NCI-H82 (cell line): ENCODE results near the gene MTREX.
"Not testable (repeated sequence)": the region's sequence is repeated elsewhere in the genome, so short reads cannot be mapped to it uniquely, and the experiment has no call there.

Experiments used
- DNase-seq: peaks from one replicate; lab custom pipeline; 2025; lab: John Stamatoyannopoulos, UW

The MTREX gene

GRCh38 chr5:55307383-55308253 is at the start of gene MTREX, which contains the start of gene DHX29:
TSS of gene MTREX (plus strand) at chr5:55307989. CDS start at chr5:55308014, 25 bp downstream.
TSS of gene DHX29 (minus strand) at chr5:55307694. CDS start at chr5:55307573, 121 bp downstream.
- peak; percentile 95 for DNase-seq

- no peak for DNase-seq
Observed at GRCh38 chr5:55258339-55258738, 49.5 kb upstream of the MTREX start.

- no peak for DNase-seq
Observed at GRCh38 chr5:55276771-55277170, 31.0 kb upstream of the MTREX start.

DNA sequence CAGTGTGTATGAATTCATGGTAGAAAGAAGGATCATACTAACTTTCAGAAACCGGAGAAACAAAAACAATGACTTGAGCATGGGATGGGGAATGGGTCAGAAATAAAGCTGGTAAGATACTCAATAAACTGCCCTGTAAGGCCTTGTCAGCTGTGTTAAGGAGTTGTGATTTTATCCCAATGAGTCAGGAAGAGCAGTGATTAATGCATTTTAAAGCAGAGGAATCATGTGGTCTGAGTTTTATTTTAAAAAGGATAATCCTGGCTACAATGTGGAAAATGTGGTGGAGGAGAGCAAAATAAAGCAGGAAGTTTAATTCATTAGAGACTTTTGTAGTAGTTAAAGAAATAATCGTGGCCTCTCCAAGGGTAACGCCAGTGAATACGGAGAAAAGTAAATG is 29.0 kb upstream of the MTREX start:
- DNase-seq, result no peak

- DNase-seq, result no peak
Observed at GRCh38 chr5:55286411-55286933, 21.3 kb upstream of the MTREX start.

- DNase-seq, result no peak
Observed at GRCh38 chr5:55289808-55290207, 18.0 kb upstream of the MTREX start.

GRCh38 chr5:55290991-55291390 is 16.8 kb upstream of the MTREX start:
- no peak for DNase-seq

DNA sequence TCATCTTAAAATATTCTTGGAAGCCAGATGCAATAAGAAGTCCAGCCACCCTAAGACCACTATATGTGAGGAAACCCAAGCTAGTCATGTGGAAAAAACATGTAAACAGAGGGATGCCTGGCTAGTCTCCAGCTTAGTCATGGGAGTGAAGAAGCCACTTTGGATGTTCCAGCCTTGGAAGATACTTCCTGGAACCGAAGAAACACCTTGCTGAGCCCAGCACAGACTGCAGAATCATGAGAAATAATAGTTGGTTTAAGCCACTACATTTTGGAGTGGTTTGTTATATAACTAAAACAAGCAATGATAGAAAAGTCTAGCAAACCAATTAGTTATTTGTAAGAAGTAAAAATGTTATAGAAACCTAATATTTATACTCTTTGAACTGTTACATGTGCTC is 12.9 kb upstream of the MTREX start:
- DNase-seq, result no peak

DNA sequence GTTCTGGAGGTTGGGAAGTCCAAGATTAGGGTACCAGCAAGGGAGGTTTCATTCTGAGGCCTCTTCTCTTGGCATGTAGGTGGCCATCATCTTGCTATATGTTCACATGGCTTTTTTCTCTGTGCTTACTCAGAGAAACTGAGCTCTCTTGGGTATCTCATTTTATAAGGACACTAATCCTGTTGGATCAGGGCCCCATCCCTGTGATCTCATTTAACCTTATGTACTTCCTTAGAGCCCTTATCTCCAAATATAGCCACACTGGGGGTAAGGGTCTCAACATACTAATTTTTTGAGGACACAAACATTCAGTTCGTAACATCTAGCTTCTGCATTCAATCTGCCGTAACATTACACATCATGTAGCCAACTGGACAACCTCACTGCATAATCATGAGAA is 6.9 kb upstream of the MTREX start:
- no peak for DNase-seq

- no peak for DNase-seq
Observed at GRCh38 chr5:55303238-55303690, 4.5 kb upstream of the MTREX start.

DNA sequence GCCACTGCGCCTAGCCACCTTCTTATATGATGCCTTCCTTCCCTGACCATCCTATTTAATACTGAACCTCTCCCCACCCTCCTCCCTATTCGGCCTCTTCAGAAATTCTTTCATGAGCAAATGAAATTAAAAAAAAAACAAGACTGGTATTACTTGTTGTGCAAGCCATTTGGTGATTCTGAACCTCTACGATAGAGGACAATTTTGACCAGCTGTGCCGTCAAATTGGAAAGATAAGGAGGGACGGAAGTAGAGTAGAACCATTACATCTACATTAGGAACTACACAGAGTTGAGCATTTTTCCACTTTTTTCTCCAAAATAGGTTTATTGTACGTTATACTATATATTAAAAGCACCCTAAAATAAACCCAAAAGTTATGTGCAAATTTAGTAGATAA is 3.2 kb upstream of the MTREX start:
- DNase-seq, result no peak

DNA sequence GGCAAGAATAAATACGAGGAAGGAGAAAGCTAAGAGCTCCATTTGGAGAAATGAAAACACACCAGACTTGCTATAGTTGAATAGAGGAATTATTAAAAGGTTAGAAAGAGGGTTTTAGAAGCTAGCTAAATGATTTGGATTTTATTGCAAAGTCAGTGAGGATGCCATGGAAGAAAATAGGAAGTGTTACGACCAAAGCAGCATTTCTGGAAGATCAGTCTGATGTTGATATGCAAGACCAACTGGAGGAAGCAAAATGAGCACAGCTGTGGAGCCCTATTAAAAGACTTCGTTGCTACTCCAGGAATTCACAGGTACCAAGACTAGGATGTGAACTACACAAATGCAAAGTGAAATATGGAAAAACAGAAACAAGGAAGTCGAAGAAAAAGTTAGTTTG is 2.4 kb upstream of the MTREX start:
- no peak for DNase-seq

GRCh38 chr5:55306641-55307382 is 977 bp upstream of the MTREX start:
- DNase-seq, result peak; percentile 35

DNA sequence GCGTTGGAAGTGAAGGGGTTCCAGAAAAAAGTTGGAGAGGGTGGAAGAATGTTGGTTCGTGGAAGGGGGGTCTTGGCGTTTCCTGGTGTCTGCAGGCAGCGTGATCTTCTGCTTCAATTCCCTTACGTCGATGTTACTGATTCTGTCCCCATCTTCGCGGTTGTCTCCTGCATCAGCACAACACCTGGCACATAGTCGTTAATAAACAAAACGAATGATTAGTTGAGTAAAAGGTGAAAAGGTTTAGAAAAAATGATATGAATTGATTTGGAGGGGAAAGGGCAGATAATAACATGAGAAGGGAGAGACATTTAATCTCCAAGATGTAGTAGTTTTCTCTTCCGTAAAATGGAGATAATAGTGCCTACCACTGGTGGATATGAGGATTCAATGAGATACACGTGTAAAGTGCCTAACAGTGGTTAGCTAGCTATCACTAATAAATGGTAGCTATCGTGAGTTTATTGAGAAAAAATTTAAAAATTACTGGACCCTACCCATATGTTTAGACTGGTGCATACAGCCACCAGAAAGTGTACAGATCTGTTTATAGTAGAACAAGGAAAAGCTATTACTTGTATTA is 556 bp downstream of the MTREX start:
- peak; percentile 38 for DNase-seq

- DNase-seq, result no peak
Observed at GRCh38 chr5:55313870-55314617, 6.3 kb downstream of the MTREX start.

- no peak for DNase-seq
Observed at GRCh38 chr5:55316289-55316688, 8.5 kb downstream of the MTREX start.

DNA sequence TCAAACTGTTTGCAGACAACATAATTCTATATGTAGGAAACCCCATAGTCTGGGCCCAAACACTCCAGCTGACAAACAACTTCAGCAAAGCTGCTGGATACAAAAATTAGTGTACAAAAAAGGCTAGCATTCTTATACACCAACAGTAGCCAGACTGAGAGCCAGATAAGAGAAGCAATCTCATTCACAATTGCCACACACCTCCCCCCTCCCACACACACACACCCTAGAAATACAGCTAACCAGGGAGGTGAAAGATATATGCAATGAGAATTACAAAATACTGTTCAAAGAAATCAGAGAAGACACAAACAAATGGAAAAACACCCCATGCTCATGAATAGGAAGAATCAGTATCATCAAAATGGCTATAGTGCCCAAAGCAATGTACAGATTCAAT is 9.0 kb downstream of the MTREX start:
- DNase-seq, result no peak

DNA sequence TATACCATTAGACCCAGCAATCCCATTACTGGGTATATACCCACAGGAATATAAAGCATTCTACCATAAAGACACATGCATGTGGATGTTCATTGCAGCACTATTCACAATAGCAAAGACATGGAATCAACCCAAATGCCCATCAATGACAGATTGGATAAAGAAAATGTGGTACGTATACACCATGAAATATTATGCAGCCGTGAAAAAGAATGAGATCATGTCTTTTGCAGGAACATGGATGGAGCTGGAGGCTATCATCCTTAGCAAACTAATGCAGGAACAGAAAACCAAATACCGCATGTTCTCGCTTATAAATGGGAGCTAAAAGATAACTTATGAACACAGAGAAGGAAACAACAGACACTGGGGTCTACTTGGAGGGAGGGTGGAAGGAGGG is 10.4 kb downstream of the MTREX start:
- DNase-seq, result not testable (repeated sequence)

DNA sequence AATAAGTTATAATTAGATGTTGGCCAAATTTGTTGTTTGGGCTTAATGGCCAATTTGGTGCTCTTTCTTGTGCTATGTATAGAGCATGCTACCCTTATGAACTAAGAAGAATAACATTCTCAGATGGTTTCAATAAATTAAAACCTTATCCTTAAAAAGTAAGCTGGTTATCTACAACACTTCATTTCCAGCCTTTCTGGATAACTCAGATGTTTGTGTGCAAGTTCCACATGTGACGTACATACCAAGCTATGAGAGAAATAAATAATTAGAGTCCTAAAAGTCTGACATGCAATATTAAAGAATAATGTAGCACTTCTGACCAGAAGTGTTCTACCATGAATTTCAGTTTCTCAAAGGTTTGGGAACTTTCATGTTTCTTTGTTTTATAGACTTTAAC is 11.7 kb downstream of the MTREX start:
- no peak for DNase-seq

- no peak for DNase-seq
Observed at GRCh38 chr5:55320571-55320970, 12.8 kb downstream of the MTREX start.

DNA sequence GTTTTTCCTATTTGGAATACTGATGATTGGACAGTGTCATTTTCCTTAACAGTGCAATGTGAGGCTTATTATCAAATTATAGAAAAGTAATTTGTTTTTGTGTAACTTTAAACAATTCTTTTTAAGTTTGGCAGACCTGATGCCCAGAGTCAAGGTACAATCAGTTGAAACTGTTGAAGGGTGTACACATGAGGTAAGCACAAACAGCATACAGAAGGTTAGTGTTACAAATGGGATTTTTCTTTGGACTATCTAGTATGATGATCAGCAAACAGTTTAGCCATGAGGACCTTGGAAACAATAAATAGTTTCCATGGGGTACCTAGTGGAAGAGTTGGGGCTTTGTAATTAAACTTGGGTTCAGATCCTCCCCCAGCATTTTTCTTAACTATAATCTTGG is 16.2 kb downstream of the MTREX start:
- no peak for DNase-seq
